MM.1S (cell line): ENCODE data around the gene SUSD4.

Source experiments
- CTCF ChIP-seq: fragments of 300-600 bp; sonication (generic); IDR thresholded peaks from 2 replicates; pipeline ENCODE4 v1.5.1; 2016; ENCODE audit warnings: antibody characterized with exemption, low read length, mixed read lengths
- EZH2 ChIP-seq: fragments of 300-600 bp; sonication (generic); optimal IDR thresholded peaks from 2 replicates; pipeline ENCODE3; 2017; ENCODE audit warnings: low read depth, mild to moderate bottlenecking, antibody characterized with exemption, low read length, mixed read lengths
- EZH2phosphoT487 ChIP-seq: fragments of 300-600 bp; sonication (generic); IDR thresholded peaks from 2 replicates; pipeline ENCODE4 v1.6.1; 2018; ENCODE audit warnings: antibody characterized with exemption, low read length

GRCh38 chr1:223341121-223341520 lies 22.9 kb downstream of the SUSD4 start:
- TF ChIP-seq CTCF (no peak), EZH2phosphoT487 (no peak), EZH2 (no peak)
